Measurements from ENCODE around the gene NKIRAS1.

NKIRAS1 gene

DNA sequence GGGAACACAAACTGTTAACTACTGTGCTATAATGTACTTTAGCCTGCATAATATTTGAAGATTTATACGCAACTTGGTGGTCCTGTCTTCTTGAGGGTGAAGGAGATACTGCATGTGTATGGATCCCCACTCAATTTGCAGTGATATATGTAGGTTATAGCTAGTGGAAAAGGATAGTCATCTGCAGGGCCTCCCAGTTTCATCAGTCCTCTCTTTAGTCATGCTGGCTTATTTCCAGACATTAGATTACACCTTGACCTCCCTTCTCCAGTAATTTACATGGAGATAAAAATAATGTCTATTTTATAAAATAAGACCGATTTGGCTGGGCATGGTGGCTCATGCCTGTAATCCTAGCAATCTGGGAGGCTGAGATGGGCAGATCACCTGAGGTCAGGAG lies 32.0 kb upstream of the NKIRAS1 start:
- no peak for TF ChIP-seq CTCF (IDR thresholded peaks at IDR 0.05; ENCODE audit: low read depth, low read length, missing control alignments)
- no peak overlapping the region for H3K4me3 ChIP-seq (ENCODE audit: low read depth, low read length)
- no peak for DNase-seq (ENCODE audit: low read depth)

DNA sequence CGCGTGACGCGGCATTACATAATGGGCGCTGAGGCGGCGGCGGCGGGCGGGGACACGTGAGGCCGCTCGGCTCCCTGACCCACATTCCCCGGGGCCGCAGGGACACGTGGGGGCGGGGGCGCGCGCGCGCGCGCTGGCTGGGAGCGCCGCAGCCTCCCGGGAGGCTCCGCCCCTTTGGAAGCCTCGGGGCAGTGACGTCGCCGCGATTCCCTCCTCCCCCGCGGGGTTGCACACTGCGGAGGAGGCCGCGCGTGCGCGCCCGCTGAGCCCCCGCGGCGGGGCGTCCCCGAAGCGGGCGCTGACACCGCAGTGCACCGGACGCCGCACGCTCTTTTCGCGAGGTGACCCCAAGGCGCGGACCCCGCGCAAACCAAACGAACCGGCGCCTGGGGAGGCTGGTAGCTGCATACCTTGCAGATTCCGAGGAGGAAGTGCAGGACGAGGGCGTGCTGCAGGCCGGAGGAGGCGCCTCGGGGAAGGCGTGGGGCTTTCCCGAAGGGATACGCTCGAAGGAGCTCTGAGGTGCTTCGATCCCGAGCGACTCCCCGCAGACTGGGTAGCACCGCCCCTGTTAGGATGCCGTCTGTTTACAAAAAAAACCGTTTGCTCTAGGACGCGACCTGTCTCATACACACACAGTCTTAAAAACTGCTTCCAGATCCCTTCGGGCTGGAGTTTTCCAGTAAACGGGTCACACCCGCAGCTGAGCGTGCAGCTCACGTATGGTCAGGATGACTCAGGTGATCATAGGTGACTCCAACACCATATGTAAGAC lies 29.3 kb upstream of the NKIRAS1 start:
- H3K4me3 ChIP-seq (ENCODE audit: low read depth, low read length) = peak overlapping the region; percentile 91
- peak; percentile 71 for DNase-seq (ENCODE audit: low read depth)
- no peak for TF ChIP-seq CTCF (IDR thresholded peaks at IDR 0.05; ENCODE audit: low read depth, low read length, missing control alignments)

- H3K4me3 ChIP-seq (ENCODE audit: low read depth, low read length) = peak overlapping the region; percentile 91
- no peak for TF ChIP-seq CTCF (IDR thresholded peaks at IDR 0.05; ENCODE audit: low read depth, low read length, missing control alignments)
- DNase-seq (ENCODE audit: low read depth) = no peak
These were observed 28.8 kb upstream of the NKIRAS1 start for GRCh38 chr3:23945663-23945912.

GRCh38 chr3:23944861-23945662 lies 28.3 kb upstream of the NKIRAS1 start, which contains the start of gene NR1D2:
Gene NR1D2, plus strand, starts transcription at chr3:23945286. Its CDS starts 293 bp downstream, at chr3:23945579.
- H3K4me3 ChIP-seq (ENCODE audit: low read depth, low read length) = peak within 1 kb of the TSS; percentile 91
- no peak for DNase-seq (ENCODE audit: low read depth)

DNA sequence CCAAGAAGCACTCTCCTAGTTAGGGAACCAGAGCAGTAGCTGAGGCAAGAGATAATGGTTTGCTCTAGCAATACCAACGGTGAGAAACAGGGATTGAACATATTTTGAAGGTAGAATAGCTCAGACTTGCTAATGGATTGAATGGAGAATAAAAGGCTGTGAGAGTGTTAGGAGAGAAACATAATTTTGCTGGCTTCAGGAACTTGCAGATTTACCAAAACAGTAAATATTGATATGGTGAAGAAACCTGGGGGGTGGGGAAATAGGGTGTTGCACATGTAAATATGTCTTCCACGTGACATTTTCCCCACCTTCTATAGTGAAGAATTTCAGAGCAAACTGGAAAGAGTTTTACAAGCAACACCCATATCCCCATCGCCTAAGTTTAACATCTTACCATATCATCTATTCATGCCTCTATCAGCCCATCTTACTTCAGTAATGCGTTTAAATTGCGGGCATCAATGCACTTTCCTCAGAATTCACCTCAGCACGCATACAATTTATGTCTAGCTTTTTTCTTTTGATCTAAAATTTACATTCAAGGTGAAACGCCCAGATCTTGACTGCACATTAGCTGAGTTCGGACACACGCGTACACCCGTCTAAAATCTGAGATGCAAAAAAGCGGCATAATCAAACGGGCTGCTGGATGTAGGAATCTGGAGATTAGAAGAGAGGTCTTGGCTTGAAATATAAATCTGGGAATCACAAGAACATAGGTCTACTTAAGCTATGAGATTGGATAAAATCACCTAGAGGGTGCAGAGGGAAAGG lies 27.4 kb upstream of the NKIRAS1 start:
- no peak for TF ChIP-seq CTCF (IDR thresholded peaks at IDR 0.05; ENCODE audit: low read depth, low read length, missing control alignments)
- no peak for DNase-seq (ENCODE audit: low read depth)
- H3K4me3 ChIP-seq (ENCODE audit: low read depth, low read length) = peak overlapping the region; percentile 91

More at GRCh38 chr3:23944861-23945662, 28.3 kb upstream of the NKIRAS1 start, which contains the start of gene NR1D2:
- TF ChIP-seq CTCF (IDR thresholded peaks at IDR 0.05; ENCODE audit: low read depth, low read length, missing control alignments) = no peak

GRCh38 chr3:23942546-23942945 lies 25.8 kb upstream of the NKIRAS1 start:
- H3K4me3 ChIP-seq (ENCODE audit: low read depth, low read length) = no peak overlapping the region
- no peak for DNase-seq (ENCODE audit: low read depth)
- TF ChIP-seq CTCF (IDR thresholded peaks at IDR 0.05; ENCODE audit: low read depth, low read length, missing control alignments) = no peak

Measured in GM12864 (cell line).